MG63 (cell line): ENCODE measurements around the gene LENG1. TPM values are rescaled to one million over a fixed set of nuclear protein-coding genes. Genes with fewer than 3 reads are reported as not detected.
A peak's percentile ranks its signal among the peaks of the same experiment; 100 is the strongest.

Experiments used
- DNase-seq: peaks from one replicate; pipeline ENCODE4 v3.0.0-alpha.2; 2020
- H3K27me3 ChIP-seq: fragments of 250-450 bp; sonication (Bioruptor Pico); 2 replicates; pipeline ENCODE4 v1.5.1; 2020; ENCODE audit warnings: mild to moderate bottlenecking, moderate library complexity
- H3K36me3 ChIP-seq: fragments of 250-450 bp; sonication (Bioruptor Pico); 2 replicates; pipeline ENCODE4 v1.5.1; 2020; ENCODE audit warnings: mild to moderate bottlenecking, moderate library complexity
- H3K4me3 ChIP-seq: fragments of 250-450 bp; sonication (Bioruptor Pico); 2 replicates; pipeline ENCODE4 v1.5.1; 2020; ENCODE audit warnings: mild to moderate bottlenecking, moderate library complexity
- H3K9me3 ChIP-seq: fragments of 250-450 bp; sonication (Bioruptor Pico); 2 replicates; pipeline ENCODE4 v1.5.1; 2020; ENCODE audit warnings: mild to moderate bottlenecking, moderate library complexity
- total RNA-seq: library from RNA; depleted of rRNA; stranded (reverse); fragments of >200 nt; shearing (Covaris generic); gene quantifications from 2 replicates; pipeline ENCODE4 v1.2.3, GENCODE V29; 2014; ENCODE audit warnings: low replicate concordance

Gene LENG1
- total RNA-seq, 1 experiment from 2014 or later = 18.2 TPM

DNA sequence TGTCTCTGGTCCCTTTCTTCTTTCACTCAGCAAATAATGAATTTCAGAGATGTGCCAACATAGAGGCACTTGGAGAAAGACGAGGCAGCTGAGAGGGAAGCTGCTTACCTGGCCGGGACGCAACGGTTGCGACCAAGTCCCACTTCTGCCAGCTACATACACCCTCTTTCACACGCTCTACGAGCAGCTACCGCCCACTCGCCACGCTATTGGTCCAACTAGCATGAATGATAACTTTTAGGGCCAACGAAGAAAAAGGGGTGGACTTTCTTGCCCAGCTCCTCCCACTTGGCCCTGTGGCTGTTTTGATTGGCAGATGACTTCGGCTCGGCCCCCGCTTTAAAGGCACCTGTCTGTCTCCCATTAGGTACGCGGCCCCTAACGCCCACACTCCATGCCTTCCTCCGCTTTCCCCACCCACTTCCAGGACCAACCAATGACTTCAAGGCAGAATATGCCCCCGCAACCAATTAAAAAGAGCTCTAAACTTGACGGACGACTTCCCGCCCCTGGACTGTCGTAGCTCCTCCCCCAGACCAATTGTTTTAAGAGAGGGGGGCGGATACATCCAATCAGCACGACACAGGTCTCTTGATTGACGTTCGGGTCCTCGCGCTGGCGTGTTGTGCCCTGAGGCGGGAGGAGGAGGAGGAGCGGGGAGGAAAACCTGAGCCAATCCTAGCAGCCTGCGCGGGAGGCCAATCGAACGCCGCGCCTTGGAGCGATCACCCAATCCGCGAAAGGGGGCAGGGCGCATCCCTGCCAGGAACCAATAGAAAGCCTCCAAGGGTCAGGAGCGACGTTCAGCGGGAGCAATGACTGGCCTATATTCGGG, 22.4 kb downstream of the LENG1 start:
- H3K4me3 ChIP-seq = peak overlapping the region; percentile 91
- no peaks in the 10 kb centered on the region for H3K27me3 ChIP-seq
- no peaks in the 10 kb centered on the region for H3K9me3 ChIP-seq
- DNase-seq = peak; percentile 100
- H3K36me3 ChIP-seq = peaks cover 38% of the 10 kb centered on the region

- H3K4me3 ChIP-seq = peak overlapping the region; percentile 55
- H3K27me3 ChIP-seq = no peaks in the 10 kb centered on the region
- H3K9me3 ChIP-seq = no peaks in the 10 kb centered on the region
- peaks cover 29% of the 10 kb centered on the region for H3K36me3 ChIP-seq
- DNase-seq = peak; percentile 26
These were observed 23.2 kb downstream of the LENG1 start for GRCh38 chr19:54136086-54136863.

- DNase-seq = no peak
- H3K27me3 ChIP-seq = no peaks in the 10 kb centered on the region
- H3K9me3 ChIP-seq = no peaks in the 10 kb centered on the region
- H3K36me3 ChIP-seq = peaks cover 11% of the 10 kb centered on the region
- no peak overlapping the region for H3K4me3 ChIP-seq
These were observed 25.4 kb downstream of the LENG1 start for GRCh38 chr19:54133957-54134590.

DNA sequence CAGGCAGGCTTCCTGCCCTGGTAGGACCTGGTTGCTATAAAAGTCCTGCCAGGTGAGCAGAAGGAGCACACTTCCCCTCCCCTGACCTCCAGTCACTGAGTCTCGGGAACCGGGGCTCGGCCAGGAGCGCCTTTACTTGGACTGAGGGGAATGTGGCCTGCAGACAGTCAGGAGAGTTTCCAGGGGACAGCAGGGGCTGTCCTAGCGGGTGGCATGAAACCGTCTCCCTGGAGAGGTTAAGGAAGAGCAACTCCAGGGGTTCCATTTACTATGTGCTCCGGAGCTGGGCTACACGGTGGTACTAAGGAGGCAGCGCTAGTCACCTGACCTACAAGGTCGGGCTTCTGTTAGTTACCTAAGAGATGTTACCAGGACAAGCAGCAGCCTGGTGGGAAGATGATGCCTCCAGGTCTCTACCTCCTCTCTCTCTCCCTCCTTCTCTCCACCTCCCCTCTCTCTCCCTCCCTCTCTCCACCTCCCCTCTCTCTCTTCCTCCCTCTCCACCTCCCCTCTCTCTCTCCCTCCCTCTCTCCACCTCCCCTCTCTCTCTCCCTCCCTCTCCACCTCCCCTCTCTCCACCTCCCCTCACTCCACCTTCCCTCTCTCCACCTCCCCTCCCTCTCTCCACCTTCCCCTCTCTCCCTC, 26.1 kb downstream of the LENG1 start:
- DNase-seq = no peak
- Histone ChIP-seq H3K9me3 (no peaks in the 10 kb centered on the region), H3K4me3 (no peak overlapping the region), H3K27me3 (no peaks in the 10 kb centered on the region), H3K36me3 (peaks cover 12% of the 10 kb centered on the region)

GRCh38 chr19:54129617-54129996, 29.9 kb downstream of the LENG1 start:
- H3K9me3 ChIP-seq = no peaks in the 10 kb centered on the region
- DNase-seq = no peak
- H3K27me3 ChIP-seq = no peaks in the 10 kb centered on the region
- no peak overlapping the region for H3K4me3 ChIP-seq
- peaks cover 30% of the 10 kb centered on the region for H3K36me3 ChIP-seq

- no peak for DNase-seq
- Histone ChIP-seq H3K27me3 (no peaks in the 10 kb centered on the region), H3K9me3 (no peaks in the 10 kb centered on the region), H3K4me3 (no peak overlapping the region), H3K36me3 (peaks cover 36% of the 10 kb centered on the region)
These were observed 30.5 kb downstream of the LENG1 start for GRCh38 chr19:54128796-54129616.

DNA sequence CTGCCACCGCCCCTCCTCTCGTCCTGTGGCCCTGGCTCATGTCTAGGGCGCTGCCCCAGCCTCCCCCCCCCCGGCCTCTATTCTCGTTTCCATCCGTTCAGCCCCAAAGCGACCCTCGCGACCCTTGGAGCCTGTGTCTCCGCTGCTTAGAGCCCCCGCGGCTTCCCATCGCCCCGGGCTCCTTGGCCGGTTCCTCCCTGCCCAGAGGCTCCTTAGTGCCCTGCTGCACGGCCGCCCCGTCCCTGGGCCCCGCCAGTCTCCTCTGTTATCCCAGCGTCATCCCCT, 31.1 kb downstream of the LENG1 start:
- no peak for DNase-seq
- no peaks in the 10 kb centered on the region for H3K27me3 ChIP-seq
- H3K36me3 ChIP-seq = peaks cover 40% of the 10 kb centered on the region
- no peak overlapping the region for H3K4me3 ChIP-seq
- H3K9me3 ChIP-seq = no peaks in the 10 kb centered on the region

- H3K36me3 ChIP-seq = peaks cover 45% of the 10 kb centered on the region
- H3K9me3 ChIP-seq = no peaks in the 10 kb centered on the region
- no peak overlapping the region for H3K4me3 ChIP-seq
- no peak for DNase-seq
- H3K27me3 ChIP-seq = no peaks in the 10 kb centered on the region
These were observed 31.7 kb downstream of the LENG1 start for GRCh38 chr19:54127688-54128440.

DNA sequence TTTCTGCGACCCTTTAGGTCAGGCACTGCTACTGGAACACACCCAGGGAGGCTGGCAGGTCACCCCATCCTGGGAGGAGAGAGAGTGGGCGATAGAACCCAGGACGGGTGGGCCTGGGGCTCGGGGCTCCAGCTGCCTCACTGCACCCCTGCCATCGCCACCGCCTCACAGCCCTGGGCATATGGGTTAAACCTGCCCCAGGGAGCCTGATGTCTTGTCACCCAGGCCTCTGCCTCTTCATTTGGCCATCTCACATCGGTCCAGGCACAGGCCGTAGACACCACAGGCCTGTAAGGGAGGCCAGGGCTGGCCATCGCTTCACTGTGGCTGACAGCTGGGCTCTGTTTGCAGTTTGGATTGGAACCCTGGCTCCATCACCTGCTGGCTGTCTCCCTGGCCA, 33.8 kb downstream of the LENG1 start:
- H3K27me3 ChIP-seq = no peaks in the 10 kb centered on the region
- no peak overlapping the region for H3K4me3 ChIP-seq
- DNase-seq = no peak
- peaks cover 62% of the 10 kb centered on the region for H3K36me3 ChIP-seq
- no peaks in the 10 kb centered on the region for H3K9me3 ChIP-seq

DNA sequence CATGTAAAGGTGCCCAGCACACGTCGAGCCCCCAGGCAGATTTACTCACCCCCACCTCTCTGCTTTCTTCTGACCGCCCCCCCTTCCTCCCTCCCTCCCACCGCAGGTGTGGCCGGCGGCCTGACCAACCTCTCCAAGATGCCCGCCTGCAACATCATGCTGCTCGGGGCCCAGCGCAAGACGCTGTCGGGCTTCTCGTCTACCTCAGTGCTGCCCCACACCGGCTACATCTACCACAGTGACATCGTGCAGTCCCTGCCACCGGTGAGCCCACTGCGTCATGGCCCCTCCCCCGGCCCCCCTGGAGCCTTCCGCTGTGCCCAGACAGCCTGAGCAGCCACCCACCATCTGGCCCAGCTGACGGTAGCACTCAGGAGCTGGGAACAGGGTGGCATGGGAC, 35.1 kb downstream of the LENG1 start:
- H3K4me3 ChIP-seq = no peak overlapping the region
- DNase-seq = no peak

DNA sequence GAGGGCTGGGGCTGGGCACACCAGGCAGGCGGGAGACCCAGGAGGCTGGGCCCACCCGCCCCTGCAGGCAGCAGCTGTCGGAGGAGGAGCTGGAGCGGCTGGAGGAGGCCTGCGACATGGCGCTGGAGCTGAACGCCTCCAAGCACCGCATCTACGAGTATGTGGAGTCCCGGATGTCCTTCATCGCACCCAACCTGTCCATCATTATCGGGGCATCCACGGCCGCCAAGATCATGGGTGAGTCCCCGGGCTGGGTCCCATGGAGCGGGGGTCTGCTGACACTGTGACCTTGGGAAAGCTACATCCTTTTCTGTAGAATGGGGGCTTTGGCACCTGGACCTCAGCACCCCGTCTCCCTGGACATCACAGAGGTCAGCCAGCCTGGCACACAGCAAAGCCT, 35.8 kb downstream of the LENG1 start:
- H3K27me3 ChIP-seq = no peaks in the 10 kb centered on the region
- H3K4me3 ChIP-seq = no peak overlapping the region
- H3K9me3 ChIP-seq = no peaks in the 10 kb centered on the region
- H3K36me3 ChIP-seq = peaks cover 71% of the 10 kb centered on the region
- DNase-seq = no peak

More for the DNA sequence above, 35.1 kb downstream of the LENG1 start:
- Histone ChIP-seq H3K9me3 (no peaks in the 10 kb centered on the region), H3K36me3 (peaks cover 75% of the 10 kb centered on the region), H3K27me3 (no peaks in the 10 kb centered on the region)

GRCh38 chr19:54121259-54121658, 38.3 kb downstream of the LENG1 start:
- H3K36me3 ChIP-seq = peaks cover 62% of the 10 kb centered on the region
- no peak overlapping the region for H3K4me3 ChIP-seq

DNA sequence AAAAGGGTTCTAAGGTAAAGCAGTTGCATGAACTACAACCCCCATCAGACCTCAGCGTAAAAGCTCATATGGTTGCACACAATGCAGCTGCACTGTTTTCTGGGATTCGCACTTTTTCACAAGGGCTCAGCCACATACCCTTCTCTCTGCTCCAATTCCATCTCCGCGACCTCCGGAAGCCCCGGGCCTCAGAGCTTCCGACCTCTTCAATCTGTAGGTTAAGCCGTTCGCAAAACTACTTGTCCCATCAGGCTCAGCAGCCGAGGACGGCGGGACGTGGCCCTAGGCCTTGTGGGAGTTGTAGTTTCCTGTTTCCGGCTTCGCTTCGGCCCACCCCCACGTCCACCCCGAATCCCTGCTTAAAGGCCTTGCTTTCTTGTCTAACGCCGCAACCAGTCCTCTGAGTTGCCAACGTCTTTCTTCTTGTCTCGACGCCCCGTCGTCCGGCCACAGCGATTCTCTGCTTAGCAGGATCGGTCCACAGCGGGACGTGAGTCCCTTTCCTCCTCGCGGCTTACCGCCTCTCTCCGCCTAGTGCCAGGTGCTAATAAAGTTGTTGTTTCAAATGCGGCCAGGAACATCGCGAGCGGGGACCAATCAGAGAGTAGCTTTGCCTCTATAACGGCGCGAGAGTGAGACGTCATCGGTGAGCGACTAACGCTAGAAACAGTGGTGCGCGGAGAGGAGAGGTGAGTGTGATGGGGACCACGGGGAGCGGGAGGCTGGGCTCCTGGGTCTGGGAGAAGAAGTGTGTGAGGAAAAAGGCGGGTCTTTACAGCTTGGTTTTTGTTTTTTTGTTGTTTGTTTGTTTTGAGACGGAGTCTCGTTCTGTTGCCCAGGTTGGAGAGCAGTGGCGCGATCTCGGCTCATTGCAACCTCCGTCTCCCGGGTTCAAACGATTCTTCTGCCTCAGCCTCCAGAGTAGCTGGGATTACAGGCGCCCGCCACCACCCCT, 44.1 kb downstream of the LENG1 start, which contains the start of the genes PRPF31 and TFPT:
PRPF31 (plus strand) TSS at position 646 of the 955 bp plus-strand sequence. CDS start 2,525 bp downstream, outside the sequence.
TFPT (minus strand) TSS at position 549 of the 955 bp plus-strand sequence; CDS start at position 161, 388 bp downstream.
- Histone ChIP-seq H3K4me3 (peak within 1 kb of the TSS; percentile 99), H3K9me3 (no peaks in the 10 kb centered on the region; the same call in 1 of the 2 replicates), H3K27me3 (no peaks in the 10 kb centered on the region), H3K36me3 (peaks cover 36% of the 10 kb centered on the region)
- DNase-seq = peak; percentile 97

More at GRCh38 chr19:54121259-54121658, 38.3 kb downstream of the LENG1 start:
- H3K9me3 ChIP-seq = no peaks in the 10 kb centered on the region
- no peak for DNase-seq
- H3K27me3 ChIP-seq = no peaks in the 10 kb centered on the region

GRCh38 chr19:54114340-54115108, 45.0 kb downstream of the LENG1 start:
- peaks cover 32% of the 10 kb centered on the region for H3K36me3 ChIP-seq
- H3K4me3 ChIP-seq = peak overlapping the region; percentile 99
- H3K9me3 ChIP-seq = no peaks in the 10 kb centered on the region; the same call in 1 of the 2 replicates
- DNase-seq = peak; percentile 36
- H3K27me3 ChIP-seq = no peaks in the 10 kb centered on the region
